Neural cell (in vitro differentiated cells): Measurements from ENCODE around the gene ATP1A2. TPM values are rescaled to one million over a fixed set of nuclear protein-coding genes. Genes with fewer than 3 reads are reported as not detected.

Source experiments
- H2AFZ ChIP-seq: fragments of 200-600, 300-800 bp; sonication (generic), shearing (Covaris generic); 2 replicates; pipeline ENCODE4 v1.6.0; 2014; ENCODE audit warnings: low read depth, mild to moderate bottlenecking, antibody characterized with exemption, low read length, moderate library complexity
- H3F3A ChIP-seq: fragments of 200-600 bp; shearing (Covaris generic); 2 replicates; pipeline ENCODE4 v1.6.1; 2016; ENCODE audit warnings: mild to moderate bottlenecking, moderate library complexity, mixed read lengths, antibody characterized with exemption, low read length; ENCODE audit not compliant: insufficient read depth, poor library complexity, severe bottlenecking
- H3K27ac ChIP-seq: fragments of 200-600, 300-800 bp; sonication (generic), shearing (Covaris generic); 2 replicates; pipeline ENCODE4 v1.5.1; 2014; ENCODE audit warnings: mild to moderate bottlenecking, low read length, moderate library complexity
- H3K27me3 ChIP-seq: fragments of 300-800, 200-600 bp; sonication (generic), shearing (Covaris generic); 2 replicates; pipeline ENCODE4 v1.6.0; 2014; ENCODE audit warnings: mild to moderate bottlenecking, low read depth, low read length, moderate library complexity; ENCODE audit not compliant: insufficient read depth
- H3K36me3 ChIP-seq: fragments of 300-800, 200-600 bp; sonication (generic), shearing (Covaris generic); 2 replicates; pipeline ENCODE4 v1.5.1; 2014; ENCODE audit warnings: mild to moderate bottlenecking, antibody characterized with exemption, low read length, moderate library complexity; ENCODE audit not compliant: insufficient read depth
- H3K4me2 ChIP-seq: fragments of 300-800, 200-600 bp; sonication (generic), shearing (Covaris generic); 2 replicates; pipeline ENCODE4 v1.6.0; 2014; ENCODE audit warnings: mild to moderate bottlenecking, low read length
- H3K4me3 ChIP-seq: fragments of 300-800, 200-600 bp; sonication (generic), shearing (Covaris generic); 2 replicates; pipeline ENCODE4 v1.5.1; 2014; ENCODE audit warnings: mild to moderate bottlenecking, low read length, moderate library complexity
- H3K79me2 ChIP-seq: fragments of 200-600 bp; shearing (Covaris generic); replicated peaks from 2 replicates; pipeline ENCODE4 v1.6.0; 2014; ENCODE audit warnings: mild to moderate bottlenecking, low read length, moderate library complexity; ENCODE audit not compliant: insufficient read depth
- H3K9ac ChIP-seq: fragments of 300-800, 200-600 bp; sonication (generic), shearing (Covaris generic); 2 replicates; pipeline ENCODE4 v1.6.1; 2016; ENCODE audit warnings: mild to moderate bottlenecking, low read length, mixed read lengths
- H3K9me2 ChIP-seq: fragments of 200-600 bp; shearing (Covaris generic); 2 replicates; pipeline ENCODE4 v1.6.1; 2016; ENCODE audit warnings: mild to moderate bottlenecking, low read length, mixed read lengths; ENCODE audit not compliant: insufficient read depth
- H3K9me3 ChIP-seq: fragments of 200-600, 300-800 bp; sonication (generic), shearing (Covaris generic); 2 replicates; pipeline ENCODE4 v1.6.1; 2016; ENCODE audit warnings: mild to moderate bottlenecking, mixed run types, low read length, moderate library complexity, mixed read lengths
- H4K20me1 ChIP-seq: fragments of 200-600 bp; shearing (Covaris generic); 2 replicates; pipeline ENCODE4 v1.6.1; 2016; ENCODE audit warnings: mild to moderate bottlenecking, mixed run types; ENCODE audit not compliant: insufficient read depth
- EP300 ChIP-seq: fragments of 450-650 bp; conservative IDR thresholded peaks from 2 replicates; pipeline ENCODE4 v1.6.1; 2014; ENCODE audit warnings: antibody characterized with exemption, mild to moderate bottlenecking, moderate library complexity; ENCODE audit not compliant: poor library complexity, severe bottlenecking
- EZH2 ChIP-seq: fragments of 200-600, 300-800 bp; shearing (Covaris generic), sonication (generic); IDR thresholded peaks from 2 replicates; pipeline ENCODE4 v1.6.1; 2014; ENCODE audit warnings: antibody characterized with exemption, low read length, borderline replicate concordance, mild to moderate bottlenecking; ENCODE audit not compliant: insufficient read depth, poor library complexity, severe bottlenecking
- MXI1 ChIP-seq: fragments of 450-650 bp; conservative IDR thresholded peaks from 2 replicates; pipeline ENCODE4 v1.6.1; 2014; ENCODE audit warnings: antibody characterized with exemption, mild to moderate bottlenecking; ENCODE audit not compliant: poor library complexity, severe bottlenecking
- POLR2AphosphoS5 ChIP-seq: IDR thresholded peaks from 2 replicates; pipeline ENCODE4 v1.6.1; 2012
- RAD21 ChIP-seq: fragments of 450-650 bp; conservative IDR thresholded peaks from 2 replicates; pipeline ENCODE4 v1.6.1; 2014; ENCODE audit warnings: antibody characterized with exemption, mild to moderate bottlenecking, moderate library complexity
- SMC3 ChIP-seq: fragments of 450-650 bp; conservative IDR thresholded peaks from 2 replicates; pipeline ENCODE4 v1.6.1; 2014; ENCODE audit warnings: antibody characterized with exemption, mild to moderate bottlenecking, moderate library complexity; ENCODE audit not compliant: poor library complexity
- TAF1 ChIP-seq: IDR thresholded peaks from 2 replicates; pipeline ENCODE4 v1.6.1; 2012; ENCODE audit warnings: low read depth
- polyA minus RNA-seq: library from RNA; depleted of rRNA, polyadenylated mRNA; stranded (reverse); fragments of >200 nt; gene quantifications from 2 replicates; pipeline ENCODE4 v1.2.3, GENCODE V29; 2014
- polyA plus RNA-seq: library from polyadenylated mRNA; depleted of rRNA; stranded (reverse); fragments of >200 nt; gene quantifications from 2 replicates; pipeline ENCODE4 v1.2.3, GENCODE V29; 2014
- TF ChIP-seq, protein P1 (sequence below): IDR thresholded peaks from 2 replicates; pipeline ENCODE4 v1.6.1; 2012; ENCODE audit warnings: borderline replicate concordance
- TF ChIP-seq, protein P2 (sequence below): fragments of 450-650 bp; IDR thresholded peaks from 2 replicates; pipeline ENCODE4 v1.5.1; 2014; ENCODE audit warnings: antibody characterized with exemption, mild to moderate bottlenecking, moderate library complexity; ENCODE audit not compliant: poor library complexity, severe bottlenecking

ATP1A2 gene
- polyA plus RNA-seq (0.12 and 0.14 TPM in 2 replicates), polyA minus RNA-seq (0.23 and 0.49 TPM in 2 replicates)

DNA sequence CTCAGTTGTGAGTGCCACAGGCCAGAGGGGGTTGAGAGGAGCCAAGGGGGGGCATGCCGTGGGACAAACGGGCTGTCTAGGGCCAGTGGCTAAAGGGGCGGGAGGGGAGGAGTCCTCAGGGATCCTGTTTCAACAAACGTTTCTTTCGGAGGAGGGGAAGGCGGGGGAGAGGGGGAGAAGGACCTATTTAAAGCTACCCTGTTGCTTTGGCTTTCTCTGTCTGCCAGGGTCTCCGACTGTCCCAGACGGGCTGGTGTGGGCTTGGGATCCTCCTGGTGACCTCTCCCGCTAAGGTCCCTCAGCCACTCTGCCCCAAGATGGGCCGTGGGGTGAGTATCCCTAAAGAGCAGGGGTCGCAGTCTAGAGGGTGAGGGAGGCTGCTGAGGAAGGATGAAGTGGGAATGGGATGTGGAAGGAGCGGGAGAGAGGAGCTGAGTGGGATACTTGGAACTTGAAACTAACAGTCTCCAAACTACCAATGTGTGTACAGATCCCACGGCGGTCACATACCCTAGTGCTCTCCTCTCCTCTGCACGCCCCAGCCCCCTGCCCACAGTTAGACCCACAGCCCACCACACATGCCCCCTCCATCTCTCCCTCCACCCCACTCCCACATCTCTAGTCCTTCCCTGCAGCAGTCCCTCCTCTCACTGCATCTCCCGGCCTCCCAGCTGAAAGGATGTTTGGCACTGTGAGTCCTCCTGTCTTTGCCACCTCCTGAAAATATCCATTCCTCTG, at the start of gene ATP1A2:
ATP1A2 (plus strand) TSS at position 215 of the 738 bp plus-strand sequence; CDS start at position 318, 103 bp downstream.
- Histone ChIP-seq H3K9ac (no peak within 1 kb of the TSS), H4K20me1 (no peaks in the 10 kb centered on the region), H3K79me2 (no peaks in the 10 kb centered on the region), H2AFZ (no peak within 1 kb of the TSS), H3K36me3 (no peaks in the 10 kb centered on the region), H3F3A (no peaks in the 10 kb centered on the region), H3K9me3 (no peaks in the 10 kb centered on the region), H3K27ac (no peak within 1 kb of the TSS), H3K4me3 (no peak within 1 kb of the TSS), H3K4me2 (no peak within 1 kb of the TSS), H3K9me2 (no peaks in the 10 kb centered on the region), H3K27me3 (no peaks in the 10 kb centered on the region)
- TF ChIP-seq, protein P1, sequence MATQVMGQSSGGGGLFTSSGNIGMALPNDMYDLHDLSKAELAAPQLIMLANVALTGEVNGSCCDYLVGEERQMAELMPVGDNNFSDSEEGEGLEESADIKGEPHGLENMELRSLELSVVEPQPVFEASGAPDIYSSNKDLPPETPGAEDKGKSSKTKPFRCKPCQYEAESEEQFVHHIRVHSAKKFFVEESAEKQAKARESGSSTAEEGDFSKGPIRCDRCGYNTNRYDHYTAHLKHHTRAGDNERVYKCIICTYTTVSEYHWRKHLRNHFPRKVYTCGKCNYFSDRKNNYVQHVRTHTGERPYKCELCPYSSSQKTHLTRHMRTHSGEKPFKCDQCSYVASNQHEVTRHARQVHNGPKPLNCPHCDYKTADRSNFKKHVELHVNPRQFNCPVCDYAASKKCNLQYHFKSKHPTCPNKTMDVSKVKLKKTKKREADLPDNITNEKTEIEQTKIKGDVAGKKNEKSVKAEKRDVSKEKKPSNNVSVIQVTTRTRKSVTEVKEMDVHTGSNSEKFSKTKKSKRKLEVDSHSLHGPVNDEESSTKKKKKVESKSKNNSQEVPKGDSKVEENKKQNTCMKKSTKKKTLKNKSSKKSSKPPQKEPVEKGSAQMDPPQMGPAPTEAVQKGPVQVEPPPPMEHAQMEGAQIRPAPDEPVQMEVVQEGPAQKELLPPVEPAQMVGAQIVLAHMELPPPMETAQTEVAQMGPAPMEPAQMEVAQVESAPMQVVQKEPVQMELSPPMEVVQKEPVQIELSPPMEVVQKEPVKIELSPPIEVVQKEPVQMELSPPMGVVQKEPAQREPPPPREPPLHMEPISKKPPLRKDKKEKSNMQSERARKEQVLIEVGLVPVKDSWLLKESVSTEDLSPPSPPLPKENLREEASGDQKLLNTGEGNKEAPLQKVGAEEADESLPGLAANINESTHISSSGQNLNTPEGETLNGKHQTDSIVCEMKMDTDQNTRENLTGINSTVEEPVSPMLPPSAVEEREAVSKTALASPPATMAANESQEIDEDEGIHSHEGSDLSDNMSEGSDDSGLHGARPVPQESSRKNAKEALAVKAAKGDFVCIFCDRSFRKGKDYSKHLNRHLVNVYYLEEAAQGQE, result no peak
- TF ChIP-seq SMC3 (no peak), MXI1 (no peak), POLR2AphosphoS5 (no peak), EP300 (no peak), TAF1 (no peak), RAD21 (no peak), EZH2 (no peak)
- TF ChIP-seq, protein P2, sequence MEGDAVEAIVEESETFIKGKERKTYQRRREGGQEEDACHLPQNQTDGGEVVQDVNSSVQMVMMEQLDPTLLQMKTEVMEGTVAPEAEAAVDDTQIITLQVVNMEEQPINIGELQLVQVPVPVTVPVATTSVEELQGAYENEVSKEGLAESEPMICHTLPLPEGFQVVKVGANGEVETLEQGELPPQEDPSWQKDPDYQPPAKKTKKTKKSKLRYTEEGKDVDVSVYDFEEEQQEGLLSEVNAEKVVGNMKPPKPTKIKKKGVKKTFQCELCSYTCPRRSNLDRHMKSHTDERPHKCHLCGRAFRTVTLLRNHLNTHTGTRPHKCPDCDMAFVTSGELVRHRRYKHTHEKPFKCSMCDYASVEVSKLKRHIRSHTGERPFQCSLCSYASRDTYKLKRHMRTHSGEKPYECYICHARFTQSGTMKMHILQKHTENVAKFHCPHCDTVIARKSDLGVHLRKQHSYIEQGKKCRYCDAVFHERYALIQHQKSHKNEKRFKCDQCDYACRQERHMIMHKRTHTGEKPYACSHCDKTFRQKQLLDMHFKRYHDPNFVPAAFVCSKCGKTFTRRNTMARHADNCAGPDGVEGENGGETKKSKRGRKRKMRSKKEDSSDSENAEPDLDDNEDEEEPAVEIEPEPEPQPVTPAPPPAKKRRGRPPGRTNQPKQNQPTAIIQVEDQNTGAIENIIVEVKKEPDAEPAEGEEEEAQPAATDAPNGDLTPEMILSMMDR, result no peak

DNA sequence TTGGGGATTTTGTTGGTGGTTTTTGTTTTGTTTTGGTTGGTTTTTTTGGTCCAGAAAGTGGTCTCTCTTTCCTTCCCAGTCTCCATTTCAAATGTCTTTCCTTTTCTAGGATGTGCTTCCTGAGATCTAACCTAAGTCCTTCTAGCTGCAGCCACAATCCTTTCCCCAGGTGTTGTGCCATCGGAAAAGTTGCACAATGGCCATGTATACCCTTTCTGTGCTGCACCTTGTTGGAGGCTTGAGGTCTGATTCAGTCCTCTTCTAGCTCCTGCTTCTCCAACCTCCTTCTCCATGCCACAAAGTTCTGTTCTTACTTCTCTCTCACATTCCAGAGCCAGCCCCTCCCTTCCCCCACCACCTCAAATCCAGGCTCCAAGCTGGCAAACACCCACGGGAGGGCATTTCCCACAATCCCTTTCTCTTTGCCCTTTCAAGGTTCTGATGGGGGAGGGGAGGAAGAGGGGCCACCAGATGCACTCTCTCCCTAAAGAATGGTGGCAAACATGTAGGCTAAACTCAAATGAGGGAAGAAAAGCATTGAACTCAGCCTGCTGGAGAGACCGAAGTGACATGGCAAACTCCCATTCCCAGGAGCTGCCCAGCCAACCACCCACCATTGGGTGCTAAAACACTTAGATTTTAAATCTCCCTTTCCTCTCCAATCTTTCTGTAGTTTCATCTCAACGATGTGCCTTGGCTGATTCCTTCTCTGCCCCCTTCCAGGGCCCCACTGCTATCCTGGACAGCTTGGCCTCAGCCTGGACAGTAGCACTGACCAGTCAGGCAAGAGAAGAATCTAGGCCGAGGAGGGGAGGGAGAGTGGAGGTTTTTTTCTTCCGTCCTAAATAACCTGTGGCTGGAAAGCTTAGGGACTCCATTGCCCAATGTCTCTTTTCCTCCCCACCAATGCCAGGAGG, 48.5 kb upstream of the ATP1A2 start:
- H4K20me1 ChIP-seq, result no peaks in the 10 kb centered on the region
- H3K4me2 ChIP-seq, result no peak overlapping the region
- H3K9ac ChIP-seq, result no peak overlapping the region
- no peaks in the 10 kb centered on the region for H3K79me2 ChIP-seq
- no peak overlapping the region for H3K4me3 ChIP-seq
- H3K27me3 ChIP-seq, result peaks cover 15% of the 10 kb centered on the region
- no peaks in the 10 kb centered on the region for H3K9me3 ChIP-seq
- H3K36me3 ChIP-seq, result no peaks in the 10 kb centered on the region
- TF ChIP-seq, protein P2, result no peak
- TF ChIP-seq RAD21 (no peak), EP300 (no peak), POLR2AphosphoS5 (no peak)
- H3F3A ChIP-seq, result no peaks in the 10 kb centered on the region
- H3K9me2 ChIP-seq, result no peaks in the 10 kb centered on the region
- H3K27ac ChIP-seq, result no peak overlapping the region
- H2AFZ ChIP-seq, result no peak overlapping the region
